ENCODE results near the gene IPPK.

DNA sequence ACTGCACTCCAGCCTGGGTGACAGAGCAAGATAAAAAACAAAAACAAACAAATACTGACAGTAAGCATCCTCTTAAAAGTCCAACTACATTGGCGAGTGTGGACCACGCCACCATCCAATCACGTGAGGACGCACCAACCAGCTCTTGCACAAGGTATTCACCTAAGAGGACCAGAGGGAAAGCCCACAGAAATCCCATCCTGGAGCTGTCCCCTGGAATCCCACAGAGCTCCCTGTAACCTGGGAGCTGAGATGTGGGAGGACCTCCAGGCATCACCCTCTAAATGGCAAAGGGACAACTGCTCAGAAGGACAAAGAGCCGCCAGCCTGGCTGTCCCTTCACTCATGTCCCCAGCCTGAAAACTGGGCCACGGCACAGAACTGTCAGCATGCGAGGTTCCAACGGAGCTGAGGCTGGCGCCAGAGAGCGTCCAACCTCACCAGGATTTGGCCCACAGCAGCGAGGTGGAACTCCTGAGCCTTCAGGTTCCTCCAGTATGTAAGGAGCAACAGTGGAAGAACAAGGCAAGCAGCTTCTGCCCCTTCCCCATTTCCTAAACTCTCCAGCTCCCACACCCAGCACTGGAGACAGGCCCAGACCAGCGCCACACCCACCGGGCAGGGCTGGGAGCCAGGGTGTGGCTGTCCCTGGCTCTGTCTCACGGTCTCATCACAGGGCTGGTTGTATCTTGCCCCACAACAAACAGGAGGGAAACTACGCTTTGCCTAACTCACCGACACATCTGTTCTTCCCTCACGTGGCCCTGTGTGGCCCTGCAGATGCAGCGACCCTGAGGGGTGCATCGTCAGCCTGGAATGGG, 15.2 kb downstream of the IPPK start:
- TF ChIP-seq POLR2AphosphoS5 (IDR thresholded peaks at IDR 0.05; ENCODE audit: low read depth, low read length), result no peak
- TF ChIP-seq, protein P1, sequence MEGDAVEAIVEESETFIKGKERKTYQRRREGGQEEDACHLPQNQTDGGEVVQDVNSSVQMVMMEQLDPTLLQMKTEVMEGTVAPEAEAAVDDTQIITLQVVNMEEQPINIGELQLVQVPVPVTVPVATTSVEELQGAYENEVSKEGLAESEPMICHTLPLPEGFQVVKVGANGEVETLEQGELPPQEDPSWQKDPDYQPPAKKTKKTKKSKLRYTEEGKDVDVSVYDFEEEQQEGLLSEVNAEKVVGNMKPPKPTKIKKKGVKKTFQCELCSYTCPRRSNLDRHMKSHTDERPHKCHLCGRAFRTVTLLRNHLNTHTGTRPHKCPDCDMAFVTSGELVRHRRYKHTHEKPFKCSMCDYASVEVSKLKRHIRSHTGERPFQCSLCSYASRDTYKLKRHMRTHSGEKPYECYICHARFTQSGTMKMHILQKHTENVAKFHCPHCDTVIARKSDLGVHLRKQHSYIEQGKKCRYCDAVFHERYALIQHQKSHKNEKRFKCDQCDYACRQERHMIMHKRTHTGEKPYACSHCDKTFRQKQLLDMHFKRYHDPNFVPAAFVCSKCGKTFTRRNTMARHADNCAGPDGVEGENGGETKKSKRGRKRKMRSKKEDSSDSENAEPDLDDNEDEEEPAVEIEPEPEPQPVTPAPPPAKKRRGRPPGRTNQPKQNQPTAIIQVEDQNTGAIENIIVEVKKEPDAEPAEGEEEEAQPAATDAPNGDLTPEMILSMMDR (IDR thresholded peaks at IDR 0.05 in 2 of 3, conservative IDR thresholded peaks at IDR 0.05 in 1 of 3; ENCODE audit: borderline replicate concordance in 1 of 3, insufficient read depth in 1 of 3, low read depth in 2 of 3, low read length in 2 of 3), result no peak
- TF ChIP-seq ZFX (IDR thresholded peaks at IDR 0.05), result no peak
- TF ChIP-seq CEBPB (IDR thresholded peaks at IDR 0.05; ENCODE audit: low read depth), result no peak
- TF ChIP-seq YY1 (IDR thresholded peaks at IDR 0.05; ENCODE audit: extremely low read depth, insufficient replicate concordance, low read depth, low read length), result no peak
- TF ChIP-seq ELF1 (IDR thresholded peaks at IDR 0.05; ENCODE audit: borderline replicate concordance, low read depth), result no peak
- TF ChIP-seq POLR2A (IDR thresholded peaks at IDR 0.05; ENCODE audit: borderline replicate concordance, extremely low read depth, insufficient read depth, insufficient read length), result no peak
- no peak for TF ChIP-seq EZH2 (IDR thresholded peaks at IDR 0.05)
- no peak for TF ChIP-seq TCF7L2 (IDR thresholded peaks at IDR 0.05; ENCODE audit: borderline replicate concordance, extremely low read depth, insufficient read depth, insufficient read length)
- TF ChIP-seq, protein P2, sequence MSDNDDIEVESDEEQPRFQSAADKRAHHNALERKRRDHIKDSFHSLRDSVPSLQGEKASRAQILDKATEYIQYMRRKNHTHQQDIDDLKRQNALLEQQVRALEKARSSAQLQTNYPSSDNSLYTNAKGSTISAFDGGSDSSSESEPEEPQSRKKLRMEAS (IDR thresholded peaks at IDR 0.05), result no peak
- TF ChIP-seq JUND (IDR thresholded peaks at IDR 0.05), result no peak
- no peak for TF ChIP-seq RAD21 (IDR thresholded peaks at IDR 0.05; ENCODE audit: low read depth)
- TF ChIP-seq, protein P3, sequence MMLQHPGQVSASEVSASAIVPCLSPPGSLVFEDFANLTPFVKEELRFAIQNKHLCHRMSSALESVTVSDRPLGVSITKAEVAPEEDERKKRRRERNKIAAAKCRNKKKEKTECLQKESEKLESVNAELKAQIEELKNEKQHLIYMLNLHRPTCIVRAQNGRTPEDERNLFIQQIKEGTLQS (IDR thresholded peaks at IDR 0.05), result no peak
- TF ChIP-seq, protein P4, sequence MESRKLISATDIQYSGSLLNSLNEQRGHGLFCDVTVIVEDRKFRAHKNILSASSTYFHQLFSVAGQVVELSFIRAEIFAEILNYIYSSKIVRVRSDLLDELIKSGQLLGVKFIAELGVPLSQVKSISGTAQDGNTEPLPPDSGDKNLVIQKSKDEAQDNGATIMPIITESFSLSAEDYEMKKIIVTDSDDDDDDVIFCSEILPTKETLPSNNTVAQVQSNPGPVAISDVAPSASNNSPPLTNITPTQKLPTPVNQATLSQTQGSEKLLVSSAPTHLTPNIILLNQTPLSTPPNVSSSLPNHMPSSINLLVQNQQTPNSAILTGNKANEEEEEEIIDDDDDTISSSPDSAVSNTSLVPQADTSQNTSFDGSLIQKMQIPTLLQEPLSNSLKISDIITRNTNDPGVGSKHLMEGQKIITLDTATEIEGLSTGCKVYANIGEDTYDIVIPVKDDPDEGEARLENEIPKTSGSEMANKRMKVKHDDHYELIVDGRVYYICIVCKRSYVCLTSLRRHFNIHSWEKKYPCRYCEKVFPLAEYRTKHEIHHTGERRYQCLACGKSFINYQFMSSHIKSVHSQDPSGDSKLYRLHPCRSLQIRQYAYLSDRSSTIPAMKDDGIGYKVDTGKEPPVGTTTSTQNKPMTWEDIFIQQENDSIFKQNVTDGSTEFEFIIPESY (IDR thresholded peaks at IDR 0.05; ENCODE audit: extremely low read depth, insufficient replicate concordance, low read length), result no peak

Data from HCT116 (cell line).